ENCODE measurements around the gene KIAA1217. TPM values are rescaled to one million over a fixed set of nuclear protein-coding genes. Genes with fewer than 3 reads are reported as not detected.

KIAA1217 gene
- total and polyA plus RNA-seq, 3 experiments from 2014 or later, result 0.20 TPM; not detected in 2

- H3K4me1 Mint-ChIP-seq, result no peaks in the 10 kb centered on the region
- no peaks in the 10 kb centered on the region for H3K36me3 Mint-ChIP-seq
- ChIA-PET POLR2A (no interaction called here), CTCF (no interaction called here)
- H3K4me3 Mint-ChIP-seq, result no peak overlapping the region
- no peak overlapping the region for H3K27ac Mint-ChIP-seq
- H3K27me3 Mint-ChIP-seq, result no peaks in the 10 kb centered on the region
- H3K9me3 Mint-ChIP-seq, result no peaks in the 10 kb centered on the region
- H3K27me3 ChIP-seq (ENCODE audit: insufficient read depth, low read length, poor library complexity, severe bottlenecking), result no peaks in the 10 kb centered on the region
- no peak for DNase-seq
- no peak overlapping the region for H3K4me3 ChIP-seq (ENCODE audit: low read length)
- H3K9me3 ChIP-seq (ENCODE audit: low read length), result no peaks in the 10 kb centered on the region
- no peak overlapping the region for H3K27ac ChIP-seq (ENCODE audit: low read depth, low read length)
- no peaks in the 10 kb centered on the region for H3K36me3 ChIP-seq (ENCODE audit: insufficient read depth, low read length)
- H3K4me1 ChIP-seq (ENCODE audit: insufficient read depth, low read length), result no peaks in the 10 kb centered on the region
Observed at GRCh38 chr10:24272374-24272773, 63.4 kb downstream of the KIAA1217 start.

- Histone ChIP-seq H3K36me3 (ENCODE audit: insufficient read depth, low read length) (no peaks in the 10 kb centered on the region), H3K9me3 (ENCODE audit: low read length) (no peaks in the 10 kb centered on the region), H3K27ac (ENCODE audit: low read depth, low read length) (no peak overlapping the region), H3K4me1 (ENCODE audit: insufficient read depth, low read length) (no peaks in the 10 kb centered on the region), H3K4me3 (ENCODE audit: low read length) (no peak overlapping the region), H3K27me3 (ENCODE audit: insufficient read depth, low read length, poor library complexity, severe bottlenecking) (no peaks in the 10 kb centered on the region)
- Mint-ChIP-seq H3K27ac (no peak overlapping the region), H3K4me3 (no peak overlapping the region), H3K27me3 (no peaks in the 10 kb centered on the region), H3K9me3 (peaks cover 0 to 17% (median 11%) of the 10 kb centered on the region in 5 donors), H3K36me3 (no peaks in the 10 kb centered on the region), H3K4me1 (no peaks in the 10 kb centered on the region)
- ChIA-PET POLR2A (no interaction called here), CTCF (no interaction called here)
- DNase-seq, result no peak
Observed at GRCh38 chr10:24277277-24277676, 68.3 kb downstream of the KIAA1217 start.

GRCh38 chr10:24277771-24278170, 68.8 kb downstream of the KIAA1217 start:
- no peaks in the 10 kb centered on the region for H3K36me3 ChIP-seq (ENCODE audit: insufficient read depth, low read length)
- CTCF ChIA-PET, result no interaction called here
- no peak overlapping the region for H3K4me3 ChIP-seq (ENCODE audit: low read length)
- H3K4me1 Mint-ChIP-seq, result no peaks in the 10 kb centered on the region
- H3K27me3 Mint-ChIP-seq, result no peaks in the 10 kb centered on the region
- no peaks in the 10 kb centered on the region for H3K4me1 ChIP-seq (ENCODE audit: insufficient read depth, low read length)
- no peak overlapping the region for H3K4me3 Mint-ChIP-seq
- POLR2A ChIA-PET, result no interaction called here
- H3K27me3 ChIP-seq (ENCODE audit: insufficient read depth, low read length, poor library complexity, severe bottlenecking), result no peaks in the 10 kb centered on the region
- H3K36me3 Mint-ChIP-seq, result no peaks in the 10 kb centered on the region
- no peak for DNase-seq
- H3K27ac Mint-ChIP-seq, result no peak overlapping the region
- peaks cover 0 to 21% (median 14%) of the 10 kb centered on the region in 5 donors for H3K9me3 Mint-ChIP-seq
- no peaks in the 10 kb centered on the region for H3K9me3 ChIP-seq (ENCODE audit: low read length)
- no peak overlapping the region for H3K27ac ChIP-seq (ENCODE audit: low read depth, low read length)

DNA sequence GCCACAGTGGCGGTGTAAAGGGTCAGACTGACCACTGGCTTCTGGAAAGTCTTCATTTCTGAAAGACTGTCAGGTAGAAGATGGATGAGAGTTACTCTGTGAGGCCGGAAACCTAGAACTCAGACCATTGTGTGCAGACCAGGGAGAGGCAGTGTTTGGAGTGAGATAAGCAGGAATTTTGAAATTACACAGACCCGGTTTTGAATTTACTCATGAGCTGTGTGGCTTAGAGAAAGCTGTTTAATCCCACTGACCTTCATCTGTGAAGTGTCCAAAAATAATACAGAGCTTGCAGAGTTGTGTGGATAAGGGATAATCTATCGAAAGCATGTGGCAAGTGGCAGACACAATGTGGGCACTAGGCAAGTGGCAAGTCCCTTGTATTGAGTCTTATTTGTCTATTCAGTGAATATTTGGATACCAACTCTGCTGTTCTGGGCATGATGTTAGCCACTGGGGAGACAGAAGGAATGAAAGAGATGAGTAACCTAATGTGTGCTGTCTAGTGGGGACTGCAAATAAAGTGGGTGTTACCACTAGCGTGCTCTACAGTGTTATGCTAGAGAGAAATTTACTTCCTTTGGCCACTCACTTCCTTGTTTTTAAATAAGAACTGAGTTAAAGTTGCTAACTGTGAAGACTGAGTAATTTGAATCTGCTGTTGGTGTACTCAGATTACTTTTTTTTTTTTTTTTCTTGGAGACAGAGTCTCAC, 69.4 kb downstream of the KIAA1217 start:
- H3K36me3 Mint-ChIP-seq, result no peaks in the 10 kb centered on the region
- Histone ChIP-seq H3K4me1 (ENCODE audit: insufficient read depth, low read length) (no peaks in the 10 kb centered on the region), H3K9me3 (ENCODE audit: low read length) (no peaks in the 10 kb centered on the region), H3K4me3 (ENCODE audit: low read length) (no peak overlapping the region), H3K27ac (ENCODE audit: low read depth, low read length) (no peak overlapping the region), H3K36me3 (ENCODE audit: insufficient read depth, low read length) (no peaks in the 10 kb centered on the region), H3K27me3 (ENCODE audit: insufficient read depth, low read length, poor library complexity, severe bottlenecking) (no peaks in the 10 kb centered on the region)
- no peak overlapping the region for H3K4me3 Mint-ChIP-seq
- DNase-seq, result no peak
- POLR2A ChIA-PET, result no interaction called here
- H3K4me1 Mint-ChIP-seq, result no peaks in the 10 kb centered on the region
- no peaks in the 10 kb centered on the region for H3K27me3 Mint-ChIP-seq
- no peak overlapping the region for H3K27ac Mint-ChIP-seq
- CTCF ChIA-PET, result no interaction called here
- H3K9me3 Mint-ChIP-seq, result peaks cover 0 to 21% (median 14%) of the 10 kb centered on the region in 5 donors

GRCh38 chr10:24279166-24279565, 70.2 kb downstream of the KIAA1217 start:
- H3K27ac ChIP-seq (ENCODE audit: low read depth, low read length), result no peak overlapping the region
- Mint-ChIP-seq H3K4me1 (no peaks in the 10 kb centered on the region), H3K27me3 (no peaks in the 10 kb centered on the region), H3K4me3 (no peak overlapping the region), H3K9me3 (peaks cover 0 to 21% (median 14%) of the 10 kb centered on the region in 5 donors), H3K36me3 (no peaks in the 10 kb centered on the region), H3K27ac (no peak overlapping the region)
- H3K27me3 ChIP-seq (ENCODE audit: insufficient read depth, low read length, poor library complexity, severe bottlenecking), result no peaks in the 10 kb centered on the region
- no peaks in the 10 kb centered on the region for H3K4me1 ChIP-seq (ENCODE audit: insufficient read depth, low read length)
- ChIA-PET CTCF (no interaction called here), POLR2A (no interaction called here)
- no peaks in the 10 kb centered on the region for H3K9me3 ChIP-seq (ENCODE audit: low read length)
- H3K4me3 ChIP-seq (ENCODE audit: low read length), result no peak overlapping the region
- H3K36me3 ChIP-seq (ENCODE audit: insufficient read depth, low read length), result no peaks in the 10 kb centered on the region
- DNase-seq, result no peak

DNA sequence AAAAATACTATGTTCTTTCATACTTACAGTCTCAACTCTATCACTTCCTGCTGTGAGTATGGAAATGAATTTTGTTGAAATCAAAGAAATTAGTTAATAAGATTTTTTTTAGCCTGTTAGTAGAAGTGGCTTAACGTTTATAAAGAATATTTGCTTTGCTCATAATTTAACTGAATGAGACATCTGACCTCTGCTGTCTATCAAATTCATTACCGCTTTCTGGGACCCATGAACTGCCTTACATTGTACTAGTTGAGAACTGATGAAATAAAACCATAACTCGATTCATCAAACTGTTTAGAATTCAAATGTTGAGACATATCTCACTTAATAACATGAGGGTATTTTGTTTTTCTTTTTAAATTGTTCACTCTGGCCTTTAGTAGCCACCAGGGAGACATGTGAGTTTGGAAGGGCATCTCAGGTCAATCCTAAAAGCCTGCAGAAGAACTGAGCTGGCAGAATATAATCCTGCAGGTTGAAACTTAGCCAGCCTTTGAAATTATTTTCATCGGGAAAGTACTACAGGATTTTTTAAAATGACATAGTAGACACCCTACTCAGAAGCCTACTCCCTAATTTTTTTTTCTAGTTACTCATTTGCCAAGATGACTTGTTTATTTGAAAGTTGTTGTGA, 78.7 kb downstream of the KIAA1217 start:
- H3K27ac ChIP-seq (ENCODE audit: low read depth, low read length), result no peak overlapping the region
- Mint-ChIP-seq H3K9me3 (peaks cover 2 to 11% (median 2%) of the 10 kb centered on the region in 5 donors), H3K27ac (no peak overlapping the region), H3K4me3 (no peak overlapping the region), H3K36me3 (no peaks in the 10 kb centered on the region), H3K4me1 (no peaks in the 10 kb centered on the region), H3K27me3 (peaks cover 0 to 6% of the 10 kb centered on the region in 2 donors)
- no peaks in the 10 kb centered on the region for H3K36me3 ChIP-seq (ENCODE audit: insufficient read depth, low read length)
- DNase-seq, result no peak
- ChIA-PET CTCF (no interaction called here), POLR2A (no interaction called here)
- H3K4me3 ChIP-seq (ENCODE audit: low read length), result no peak overlapping the region
- no peaks in the 10 kb centered on the region for H3K27me3 ChIP-seq (ENCODE audit: insufficient read depth, low read length, poor library complexity, severe bottlenecking)
- H3K4me1 ChIP-seq (ENCODE audit: insufficient read depth, low read length), result no peaks in the 10 kb centered on the region
- H3K9me3 ChIP-seq (ENCODE audit: low read length), result no peaks in the 10 kb centered on the region

GRCh38 chr10:24288581-24288980, 79.6 kb downstream of the KIAA1217 start:
- H3K27ac ChIP-seq (ENCODE audit: low read depth, low read length), result no peak overlapping the region
- Mint-ChIP-seq H3K36me3 (no peaks in the 10 kb centered on the region), H3K27ac (no peak overlapping the region), H3K4me3 (no peak overlapping the region), H3K27me3 (peaks cover 0 to 6% of the 10 kb centered on the region in 2 donors), H3K4me1 (no peaks in the 10 kb centered on the region), H3K9me3 (peaks cover 2 to 6% (median 2%) of the 10 kb centered on the region in 5 donors)
- no peak for DNase-seq
- no peaks in the 10 kb centered on the region for H3K27me3 ChIP-seq (ENCODE audit: insufficient read depth, low read length, poor library complexity, severe bottlenecking)
- no peaks in the 10 kb centered on the region for H3K36me3 ChIP-seq (ENCODE audit: insufficient read depth, low read length)
- no peak overlapping the region for H3K4me3 ChIP-seq (ENCODE audit: low read length)
- no peaks in the 10 kb centered on the region for H3K4me1 ChIP-seq (ENCODE audit: insufficient read depth, low read length)
- H3K9me3 ChIP-seq (ENCODE audit: low read length), result no peaks in the 10 kb centered on the region
- POLR2A ChIA-PET, result no interaction called here
- CTCF ChIA-PET, result no interaction called here

GRCh38 chr10:24289235-24289634, 80.3 kb downstream of the KIAA1217 start:
- Mint-ChIP-seq H3K27ac (no peak overlapping the region), H3K36me3 (no peaks in the 10 kb centered on the region), H3K4me1 (no peaks in the 10 kb centered on the region), H3K4me3 (no peak overlapping the region), H3K9me3 (peaks cover 2 to 6% (median 3%) of the 10 kb centered on the region in 5 donors), H3K27me3 (peaks cover 0 to 6% of the 10 kb centered on the region in 2 donors)
- H3K4me1 ChIP-seq (ENCODE audit: insufficient read depth, low read length), result no peaks in the 10 kb centered on the region
- ChIA-PET POLR2A (no interaction called here), CTCF (no interaction called here)
- no peaks in the 10 kb centered on the region for H3K36me3 ChIP-seq (ENCODE audit: insufficient read depth, low read length)
- no peak overlapping the region for H3K4me3 ChIP-seq (ENCODE audit: low read length)
- DNase-seq, result no peak
- H3K27me3 ChIP-seq (ENCODE audit: insufficient read depth, low read length, poor library complexity, severe bottlenecking), result no peaks in the 10 kb centered on the region
- H3K9me3 ChIP-seq (ENCODE audit: low read length), result no peaks in the 10 kb centered on the region
- no peak overlapping the region for H3K27ac ChIP-seq (ENCODE audit: low read depth, low read length)
